Parathyroid adenoma (tissue), 2 donors: ENCODE results near the gene ENPEP.

Experiments
- H2AFZ ChIP-seq: fragments of 300-600 bp; sonication (generic); one replicate; pipeline ENCODE4 v1.7.0; 2017; ENCODE audit warnings: antibody characterized with exemption, mild to moderate bottlenecking
- H3K27ac ChIP-seq: fragments of 300-600 bp; sonication (generic); one replicate; pipeline ENCODE4 v1.7.0; 2017
- H3K27me3 ChIP-seq: fragments of 300-600 bp; sonication (generic); one replicate; pipeline ENCODE4 v1.7.0; 2017; ENCODE audit warnings: low read length; ENCODE audit not compliant: control insufficient read depth, insufficient read depth
- H3K36me3 ChIP-seq: fragments of 300-600 bp; sonication (generic); one replicate; pipeline ENCODE4 v1.7.0; 2017; ENCODE audit warnings: low read length; ENCODE audit not compliant: control insufficient read depth, insufficient read depth
- H3K4me1 ChIP-seq: fragments of 300-600 bp; sonication (generic); one replicate; pipeline ENCODE4 v1.7.0; 2017; ENCODE audit warnings: control low read depth
- H3K4me2 ChIP-seq: fragments of 300-600 bp; sonication (generic); one replicate; pipeline ENCODE4 v1.7.0; 2017; ENCODE audit warnings: low read length
- H3K4me3 ChIP-seq: fragments of 300-600 bp; sonication (generic); one replicate; pipeline ENCODE4 v1.7.0; 2017; ENCODE audit warnings: low read depth, low read length
- H3K79me2 ChIP-seq: fragments of 300-600 bp; sonication (generic); one replicate; pipeline ENCODE4 v1.7.0; 2017; ENCODE audit warnings: control low read depth
- H3K9ac ChIP-seq: fragments of 300-600 bp; sonication (generic); one replicate; pipeline ENCODE4 v1.7.0; 2017; ENCODE audit warnings: mild to moderate bottlenecking
- H3K9me3 ChIP-seq: fragments of 300-600 bp; sonication (generic); one replicate; pipeline ENCODE4 v1.7.0; 2017; ENCODE audit warnings: low read length; ENCODE audit not compliant: control insufficient read depth
- TF ChIP-seq, protein P1 (sequence below): fragments of 300-600 bp; sonication (generic); IDR thresholded peaks from one replicate; pipeline ENCODE4 v1.7.0; 2017; ENCODE audit warnings: antibody characterized with exemption, mild to moderate bottlenecking
- donor health status: primary hyperparathyroidism.

Gene ENPEP

DNA sequence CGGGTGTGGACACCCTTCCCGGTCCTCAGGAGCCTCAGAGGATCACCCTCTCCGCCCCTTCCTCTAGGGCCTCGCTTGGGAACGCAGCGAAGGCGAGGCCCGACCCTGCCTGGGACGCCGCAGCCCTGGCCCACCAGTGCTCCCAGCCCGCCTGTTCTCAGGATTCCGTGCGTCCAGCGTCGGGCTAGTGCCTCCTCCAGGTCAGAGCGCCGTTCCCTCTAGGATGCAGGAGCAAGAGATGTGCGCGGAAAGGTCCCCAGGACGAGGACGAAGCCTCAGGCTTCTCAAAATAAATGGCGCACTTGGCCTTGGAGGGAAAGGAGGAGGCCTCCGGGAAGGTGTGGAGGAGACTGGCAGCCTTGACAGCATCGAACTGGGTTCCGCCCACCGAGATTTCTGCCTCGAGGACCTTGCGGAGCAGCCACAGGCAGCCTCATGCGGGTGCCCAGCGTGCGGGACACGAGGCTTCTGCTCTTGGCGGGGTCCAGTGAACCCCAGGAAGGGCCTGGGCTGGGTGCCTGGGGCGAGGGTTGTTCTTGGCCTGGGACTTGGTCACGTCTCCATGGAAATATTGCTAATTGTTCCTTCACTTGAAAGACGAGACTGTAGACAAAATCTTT lies 111.8 kb downstream of the ENPEP start:
- no peak overlapping the region for H3K4me3 ChIP-seq
- no peak overlapping the region for H3K4me2 ChIP-seq
- H3K4me1 ChIP-seq = no peaks in the 10 kb centered on the region
- H3K27ac ChIP-seq = no peak overlapping the region
- TF ChIP-seq, protein P1, sequence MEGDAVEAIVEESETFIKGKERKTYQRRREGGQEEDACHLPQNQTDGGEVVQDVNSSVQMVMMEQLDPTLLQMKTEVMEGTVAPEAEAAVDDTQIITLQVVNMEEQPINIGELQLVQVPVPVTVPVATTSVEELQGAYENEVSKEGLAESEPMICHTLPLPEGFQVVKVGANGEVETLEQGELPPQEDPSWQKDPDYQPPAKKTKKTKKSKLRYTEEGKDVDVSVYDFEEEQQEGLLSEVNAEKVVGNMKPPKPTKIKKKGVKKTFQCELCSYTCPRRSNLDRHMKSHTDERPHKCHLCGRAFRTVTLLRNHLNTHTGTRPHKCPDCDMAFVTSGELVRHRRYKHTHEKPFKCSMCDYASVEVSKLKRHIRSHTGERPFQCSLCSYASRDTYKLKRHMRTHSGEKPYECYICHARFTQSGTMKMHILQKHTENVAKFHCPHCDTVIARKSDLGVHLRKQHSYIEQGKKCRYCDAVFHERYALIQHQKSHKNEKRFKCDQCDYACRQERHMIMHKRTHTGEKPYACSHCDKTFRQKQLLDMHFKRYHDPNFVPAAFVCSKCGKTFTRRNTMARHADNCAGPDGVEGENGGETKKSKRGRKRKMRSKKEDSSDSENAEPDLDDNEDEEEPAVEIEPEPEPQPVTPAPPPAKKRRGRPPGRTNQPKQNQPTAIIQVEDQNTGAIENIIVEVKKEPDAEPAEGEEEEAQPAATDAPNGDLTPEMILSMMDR = no peak
- H3K9me3 ChIP-seq = no peaks in the 10 kb centered on the region
- H3K27me3 ChIP-seq = no peaks in the 10 kb centered on the region
- H3K79me2 ChIP-seq = no peaks in the 10 kb centered on the region
- no peak overlapping the region for H2AFZ ChIP-seq
- no peaks in the 10 kb centered on the region for H3K36me3 ChIP-seq
- H3K9ac ChIP-seq = no peak overlapping the region

DNA sequence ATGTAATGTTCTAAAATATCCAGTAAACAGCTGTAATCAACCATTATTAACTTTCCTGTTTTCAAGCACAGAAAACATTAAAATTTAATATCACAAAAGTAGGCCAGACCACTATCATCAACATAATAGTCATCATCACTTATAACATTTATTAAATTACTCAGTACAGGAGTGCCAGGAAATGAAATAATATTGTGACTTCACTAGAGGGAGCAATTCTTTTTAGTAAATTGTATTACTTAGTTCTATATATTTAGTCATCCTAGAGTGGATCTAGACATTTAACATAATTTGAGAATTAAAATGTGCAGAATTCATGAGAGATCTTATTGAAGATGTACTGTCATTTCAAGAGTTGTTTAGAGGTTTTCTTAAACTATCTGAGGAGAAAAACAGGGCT lies 113.3 kb downstream of the ENPEP start:
- Histone ChIP-seq H3K9ac (no peak overlapping the region), H3K4me1 (no peaks in the 10 kb centered on the region), H2AFZ (no peak overlapping the region), H3K36me3 (no peaks in the 10 kb centered on the region), H3K4me2 (no peak overlapping the region), H3K9me3 (no peaks in the 10 kb centered on the region), H3K79me2 (no peaks in the 10 kb centered on the region), H3K27ac (no peak overlapping the region), H3K4me3 (no peak overlapping the region), H3K27me3 (no peaks in the 10 kb centered on the region)
- TF ChIP-seq, protein P1 = no peak

DNA sequence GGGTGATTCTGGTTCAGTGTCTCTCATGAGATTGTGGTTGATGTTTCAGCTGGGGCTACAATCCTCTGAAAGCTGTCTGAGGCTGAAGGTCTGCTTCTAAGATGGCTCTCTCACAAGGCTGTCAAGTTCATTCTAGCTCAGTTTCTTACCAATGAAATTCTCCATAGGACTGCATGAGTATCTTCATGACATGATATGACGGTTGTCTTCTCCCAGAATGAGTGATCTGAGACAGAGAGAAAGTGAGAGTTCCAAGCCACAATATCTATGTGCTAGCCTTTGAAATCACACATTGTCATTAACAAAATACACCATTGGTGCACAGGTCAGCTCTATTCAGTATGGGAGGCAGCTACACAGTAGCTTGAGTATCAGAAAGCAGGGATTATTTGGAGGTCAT lies 119.6 kb downstream of the ENPEP start:
- no peaks in the 10 kb centered on the region for H3K27me3 ChIP-seq
- no peaks in the 10 kb centered on the region for H3K36me3 ChIP-seq
- no peak overlapping the region for H2AFZ ChIP-seq
- no peaks in the 10 kb centered on the region for H3K4me1 ChIP-seq
- H3K79me2 ChIP-seq = no peaks in the 10 kb centered on the region
- no peak overlapping the region for H3K4me3 ChIP-seq
- no peak overlapping the region for H3K27ac ChIP-seq
- TF ChIP-seq, protein P1 = no peak
- no peak overlapping the region for H3K4me2 ChIP-seq
- H3K9ac ChIP-seq = no peak overlapping the region
- H3K9me3 ChIP-seq = no peaks in the 10 kb centered on the region

DNA sequence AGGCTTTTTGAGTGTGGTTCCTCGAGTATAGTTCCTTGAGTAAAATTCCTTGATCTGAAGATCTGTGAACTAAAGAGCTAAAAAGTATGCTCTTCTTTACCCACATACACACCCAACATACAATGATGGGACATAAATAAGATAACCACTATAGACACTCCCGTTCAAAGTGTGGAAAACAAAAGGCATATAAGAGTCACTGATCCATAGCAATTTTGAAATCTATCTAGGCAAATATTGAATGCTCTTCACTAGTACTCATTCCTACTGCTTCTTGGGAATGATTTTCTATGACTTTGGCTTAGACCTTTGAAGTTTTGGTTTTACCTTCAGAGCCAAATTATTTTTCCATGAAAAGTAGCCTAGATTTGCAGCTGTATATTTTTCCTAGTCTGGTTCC lies 120.5 kb downstream of the ENPEP start:
- Histone ChIP-seq H3K79me2 (no peaks in the 10 kb centered on the region), H3K27ac (no peak overlapping the region), H2AFZ (no peak overlapping the region), H3K36me3 (no peaks in the 10 kb centered on the region), H3K4me3 (no peak overlapping the region), H3K4me1 (no peaks in the 10 kb centered on the region), H3K27me3 (no peaks in the 10 kb centered on the region), H3K9ac (no peak overlapping the region), H3K9me3 (no peaks in the 10 kb centered on the region), H3K4me2 (no peak overlapping the region)
- TF ChIP-seq, protein P1 = no peak

DNA sequence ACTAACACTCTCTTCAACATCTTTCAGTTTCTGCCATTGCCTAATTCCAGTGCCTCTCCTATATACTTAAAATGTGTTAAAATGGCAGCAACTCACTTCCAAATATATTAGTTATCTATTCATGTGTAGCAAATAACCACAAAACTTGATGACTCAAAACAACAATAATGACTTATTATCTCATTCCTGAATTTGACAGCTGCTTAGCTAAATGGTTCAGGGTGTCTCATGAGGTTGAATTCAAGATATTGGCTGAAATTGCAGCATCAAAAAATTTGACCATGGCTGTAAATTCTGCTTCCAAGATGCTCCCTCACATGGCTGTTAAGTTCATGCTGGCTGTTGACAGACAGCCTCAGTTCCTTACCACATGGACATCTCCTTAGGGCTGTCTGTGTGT lies 121.6 kb downstream of the ENPEP start:
- no peak overlapping the region for H3K4me2 ChIP-seq
- H3K9me3 ChIP-seq = no peaks in the 10 kb centered on the region
- H3K9ac ChIP-seq = no peak overlapping the region
- no peaks in the 10 kb centered on the region for H3K79me2 ChIP-seq
- TF ChIP-seq, protein P1 = no peak
- H3K4me1 ChIP-seq = no peaks in the 10 kb centered on the region
- H2AFZ ChIP-seq = no peak overlapping the region
- H3K36me3 ChIP-seq = no peaks in the 10 kb centered on the region
- no peak overlapping the region for H3K27ac ChIP-seq
- no peak overlapping the region for H3K4me3 ChIP-seq
- no peaks in the 10 kb centered on the region for H3K27me3 ChIP-seq
